GM12891 (cell line): ENCODE data around the gene CTNND2.

Source experiments
- POLR2A ChIP-seq: IDR thresholded peaks from 2 replicates; pipeline ENCODE4 v1.6.1; 2011; ENCODE audit warnings: low read depth, low read length, control low read depth
- POLR2AphosphoS5 ChIP-seq: IDR thresholded peaks from 2 replicates; pipeline ENCODE4 v1.6.1; 2011; ENCODE audit warnings: low read depth, low read length, control low read depth
- POU2F2 ChIP-seq: IDR thresholded peaks from 2 replicates; pipeline ENCODE4 v1.6.1; 2011; ENCODE audit warnings: low read depth, mild to moderate bottlenecking, control low read depth, low read length, moderate library complexity
- SPI1 ChIP-seq: IDR thresholded peaks from 2 replicates; pipeline ENCODE4 v1.6.1; 2011; ENCODE audit warnings: low read depth, low read length, control low read depth
- TAF1 ChIP-seq: IDR thresholded peaks from 2 replicates; pipeline ENCODE4 v1.6.1; 2011; ENCODE audit warnings: low read depth, low read length, control low read depth

DNA sequence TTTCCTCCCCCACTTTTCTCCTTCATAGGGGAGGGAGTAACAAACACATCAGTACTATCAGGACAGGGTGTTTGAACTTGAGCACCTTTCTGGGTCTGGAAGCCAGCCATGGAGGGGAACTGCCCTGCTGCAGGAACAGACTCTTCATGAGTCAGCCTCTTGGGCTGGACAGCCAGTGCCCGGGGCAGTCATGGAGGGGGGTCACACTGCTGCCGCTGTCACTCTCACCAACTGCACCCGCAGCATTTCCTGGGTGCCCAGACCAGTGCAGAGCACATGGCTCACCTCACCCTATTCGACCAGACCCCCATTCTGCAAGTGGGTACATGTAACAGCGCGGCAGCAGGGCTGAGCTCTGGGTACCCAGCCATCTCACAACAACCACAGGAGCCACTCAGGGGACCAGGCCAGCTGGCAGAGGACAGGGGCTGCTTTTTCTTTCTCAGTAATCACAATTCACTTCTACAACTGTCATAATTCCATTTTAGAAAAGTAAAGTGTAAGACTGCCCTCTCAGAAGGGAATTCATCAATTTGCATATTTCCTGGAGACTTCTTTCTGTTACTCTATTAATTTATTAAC lies 118.4 kb downstream of the CTNND2 start:
- TF ChIP-seq POLR2AphosphoS5 = no peak
- no peak for TF ChIP-seq TAF1
- no peak for TF ChIP-seq POLR2A
- TF ChIP-seq SPI1 = no peak
- TF ChIP-seq POU2F2 = no peak
